Measurements from ENCODE around the gene ROR1. TPM values are rescaled to one million over a fixed set of nuclear protein-coding genes. Genes with fewer than 3 reads are reported as not detected.

Gene ROR1
- total RNA-seq, 1 donor = 52.5 TPM

- Histone ChIP-seq H2AFZ (ENCODE audit: low read length) (no peak overlapping the region), H4K20me1 (ENCODE audit: insufficient read depth, low read length) (no peaks in the 10 kb centered on the region), H3K27me3 (ENCODE audit: insufficient read depth, low read length) (no peaks in the 10 kb centered on the region), H3K4me3 (ENCODE audit: insufficient read depth, low read length) (no peak overlapping the region), H3K79me2 (ENCODE audit: insufficient read depth, low read length) (peaks cover 54% of the 10 kb centered on the region), H3K4me1 (ENCODE audit: insufficient read depth, low read length) (peaks cover 15% of the 10 kb centered on the region), H3K9me3 (ENCODE audit: low read depth, low read length) (no peaks in the 10 kb centered on the region), H3K4me2 (ENCODE audit: insufficient read depth, low read length) (no peak overlapping the region), H3K36me3 (ENCODE audit: insufficient read depth, low read length) (no peaks in the 10 kb centered on the region), H3K27ac (ENCODE audit: low read depth, low read length) (no peak overlapping the region)
- TF ChIP-seq CTCF (IDR thresholded peaks at IDR 0.05; ENCODE audit: extremely low read depth, low read depth, low read length) = no peak
- DNase-seq (ENCODE audit: insufficient read length, low spot score, missing footprints) = no peak
Observed at GRCh38 chr1:63935553-63935952, 161.7 kb downstream of the ROR1 start.

- Histone ChIP-seq H3K4me2 (ENCODE audit: insufficient read depth, low read length) (no peak overlapping the region), H2AFZ (ENCODE audit: low read length) (no peak overlapping the region)
Observed at GRCh38 chr1:63936276-63936675, 162.5 kb downstream of the ROR1 start.

GRCh38 chr1:63936801-63937200 is 163.0 kb downstream of the ROR1 start:
- Histone ChIP-seq H3K27me3 (ENCODE audit: insufficient read depth, low read length) (no peaks in the 10 kb centered on the region), H3K4me1 (ENCODE audit: insufficient read depth, low read length) (peaks cover 6% of the 10 kb centered on the region), H2AFZ (ENCODE audit: low read length) (no peak overlapping the region), H4K20me1 (ENCODE audit: insufficient read depth, low read length) (no peaks in the 10 kb centered on the region), H3K4me3 (ENCODE audit: insufficient read depth, low read length) (no peak overlapping the region), H3K9me3 (ENCODE audit: low read depth, low read length) (no peaks in the 10 kb centered on the region), H3K27ac (ENCODE audit: low read depth, low read length) (no peak overlapping the region), H3K4me2 (ENCODE audit: insufficient read depth, low read length) (no peak overlapping the region), H3K36me3 (ENCODE audit: insufficient read depth, low read length) (no peaks in the 10 kb centered on the region), H3K79me2 (ENCODE audit: insufficient read depth, low read length) (peaks cover 47% of the 10 kb centered on the region)
- no peak for TF ChIP-seq CTCF (IDR thresholded peaks at IDR 0.05; ENCODE audit: extremely low read depth, low read depth, low read length)
- no peak for DNase-seq (ENCODE audit: insufficient read length, low spot score, missing footprints)

More at GRCh38 chr1:63936276-63936675, 162.5 kb downstream of the ROR1 start:
- Histone ChIP-seq H3K4me3 (ENCODE audit: insufficient read depth, low read length) (no peak overlapping the region), H3K79me2 (ENCODE audit: insufficient read depth, low read length) (peaks cover 47% of the 10 kb centered on the region), H3K27me3 (ENCODE audit: insufficient read depth, low read length) (no peaks in the 10 kb centered on the region), H3K27ac (ENCODE audit: low read depth, low read length) (no peak overlapping the region), H4K20me1 (ENCODE audit: insufficient read depth, low read length) (no peaks in the 10 kb centered on the region), H3K36me3 (ENCODE audit: insufficient read depth, low read length) (no peaks in the 10 kb centered on the region), H3K9me3 (ENCODE audit: low read depth, low read length) (no peaks in the 10 kb centered on the region), H3K4me1 (ENCODE audit: insufficient read depth, low read length) (peaks cover 11% of the 10 kb centered on the region)
- TF ChIP-seq CTCF (IDR thresholded peaks at IDR 0.05; ENCODE audit: extremely low read depth, low read depth, low read length) = no peak
- no peak for DNase-seq (ENCODE audit: insufficient read length, low spot score, missing footprints)

- H3K79me2 ChIP-seq (ENCODE audit: insufficient read depth, low read length) = peaks cover 41% of the 10 kb centered on the region
- H3K4me1 ChIP-seq (ENCODE audit: insufficient read depth, low read length) = peaks cover 6% of the 10 kb centered on the region
- H3K27ac ChIP-seq (ENCODE audit: low read depth, low read length) = no peak overlapping the region
- no peak overlapping the region for H2AFZ ChIP-seq (ENCODE audit: low read length)
- H4K20me1 ChIP-seq (ENCODE audit: insufficient read depth, low read length) = no peaks in the 10 kb centered on the region
- no peak for DNase-seq (ENCODE audit: insufficient read length, low spot score, missing footprints)
- TF ChIP-seq CTCF (IDR thresholded peaks at IDR 0.05; ENCODE audit: extremely low read depth, low read depth, low read length) = no peak
- H3K4me3 ChIP-seq (ENCODE audit: insufficient read depth, low read length) = no peak overlapping the region
- H3K36me3 ChIP-seq (ENCODE audit: insufficient read depth, low read length) = no peaks in the 10 kb centered on the region
- no peaks in the 10 kb centered on the region for H3K27me3 ChIP-seq (ENCODE audit: insufficient read depth, low read length)
- H3K4me2 ChIP-seq (ENCODE audit: insufficient read depth, low read length) = no peak overlapping the region
- no peaks in the 10 kb centered on the region for H3K9me3 ChIP-seq (ENCODE audit: low read depth, low read length)
Observed at GRCh38 chr1:63937461-63938022, 163.7 kb downstream of the ROR1 start.

Measured in osteoblast (primary cell).